ENCODE data around the gene NOL6. TPM values are rescaled to one million over a fixed set of nuclear protein-coding genes. Genes with fewer than 3 reads are reported as not detected.

Gene NOL6
- total and polyA plus RNA-seq, 2 of the 13 experiments (the other 11 are each of a cell fraction or from before 2014, with no cell fraction given): 17.0 to 30.2 TPM

GRCh38 chr9:33415501-33416038 is 58.2 kb downstream of the NOL6 start (continued):
- TF ChIP-seq SRSF4 (IDR thresholded peaks at IDR 0.05; ENCODE audit: low read depth, low read length, poor library complexity, severe bottlenecking) (no peak), ZNF350 (CRISPR knock-in tag; IDR thresholded peaks at IDR 0.05; ENCODE audit: borderline replicate concordance, low read depth) (peak; percentile 97), POLR2G (IDR thresholded peaks at IDR 0.05; ENCODE audit: low read depth, low read length) (no peak), ZSCAN21 (CRISPR knock-in tag; IDR thresholded peaks at IDR 0.05; ENCODE audit: borderline replicate concordance) (peak; percentile 97), ZNF468 (CRISPR knock-in tag; IDR thresholded peaks at IDR 0.05) (0 out of 2 replicates have a peak, but pooled peaks have one; percentile 49), SIN3A (IDR thresholded peaks at IDR 0.05; ENCODE audit: borderline replicate concordance, low read depth, low read length) (no peak), EZH2 (conservative IDR thresholded peaks at IDR 0.05; ENCODE audit: low read depth, low read length) (no peak), SMARCE1 (IDR thresholded peaks at IDR 0.05; ENCODE audit: borderline replicate concordance) (no peak), ZKSCAN5 (CRISPR knock-in tag; IDR thresholded peaks at IDR 0.05) (no peak), BCL3 (CRISPR knock-in tag; IDR thresholded peaks at IDR 0.05) (peak; percentile 63), ZSCAN9 (CRISPR knock-in tag; IDR thresholded peaks at IDR 0.05; ENCODE audit: borderline replicate concordance) (peak; percentile 91), ZNF687 (CRISPR knock-in tag; IDR thresholded peaks at IDR 0.05) (peak; percentile 86), SAFB2 (CRISPR knock-in tag; IDR thresholded peaks at IDR 0.05; ENCODE audit: borderline replicate concordance, low read depth) (peak; percentile 29; the same call in 1 of the 2 replicates), KDM6A (CRISPR knock-in tag; IDR thresholded peaks at IDR 0.05; ENCODE audit: low read depth) (peak; percentile 99), SMAD9 (CRISPR knock-in tag; IDR thresholded peaks at IDR 0.05) (0 out of 2 replicates have a peak, but pooled peaks have one; percentile 71), TERF1 (CRISPR knock-in tag; IDR thresholded peaks at IDR 0.05) (no peak), ZNF367 (CRISPR knock-in tag; IDR thresholded peaks at IDR 0.05; ENCODE audit: borderline replicate concordance) (no peak), CHD2 (IDR thresholded peaks at IDR 0.05; ENCODE audit: low read depth, low read length) (no peak), KLF16 (CRISPR knock-in tag; IDR thresholded peaks at IDR 0.05) (peak in 1 of 2 experiments; percentile 93; a peak in 2 of 4 replicates), MATR3 (CRISPR knock-in tag; IDR thresholded peaks at IDR 0.05) (no peak), ZNF224 (CRISPR knock-in tag; IDR thresholded peaks at IDR 0.05) (no peak), ZNF644 (CRISPR knock-in tag; IDR thresholded peaks at IDR 0.05; ENCODE audit: low read depth) (peak; percentile 60; the same call in 1 of the 2 replicates), ZNF567 (CRISPR knock-in tag; IDR thresholded peaks at IDR 0.05; ENCODE audit: borderline replicate concordance) (0 out of 2 replicates have a peak, but pooled peaks have one; percentile 40), ZNF598 (CRISPR knock-in tag; IDR thresholded peaks at IDR 0.05; ENCODE audit: borderline replicate concordance) (no peak; the same call in 1 of the 2 replicates), HNF4A (CRISPR knock-in tag; IDR thresholded peaks at IDR 0.05) (peak; percentile 97)

All from HepG2 (cell line).